NCI-H128 (cell line): ENCODE results near the gene PRL.

Experiments
- DNase-seq: peaks from one replicate; lab custom pipeline; 2025; ENCODE audit not compliant: unreplicated experiment; lab: John Stamatoyannopoulos, UW

The PRL gene

GRCh38 chr6:22296936-22297335 lies at the start of gene PRL:
PRL (minus strand) TSS chr6:22297036; CDS start chr6:22296982, 54 bp downstream.
- no peak for DNase-seq

GRCh38 chr6:22343864-22344263 lies 47.0 kb upstream of the PRL start:
- no peak for DNase-seq

GRCh38 chr6:22334778-22335177 lies 37.9 kb upstream of the PRL start:
- no peak for DNase-seq

- no peak for DNase-seq
Observed at GRCh38 chr6:22333802-22334201, 37.0 kb upstream of the PRL start.

GRCh38 chr6:22332711-22333110 lies 35.9 kb upstream of the PRL start:
- no peak for DNase-seq

GRCh38 chr6:22332216-22332615 lies 35.4 kb upstream of the PRL start:
- no peak for DNase-seq

- no peak for DNase-seq
Observed at GRCh38 chr6:22330941-22331340, 34.1 kb upstream of the PRL start.

GRCh38 chr6:22328474-22328873 lies 31.6 kb upstream of the PRL start:
- DNase-seq, result no peak

- DNase-seq, result no peak
Observed at GRCh38 chr6:22327881-22328280, 31.0 kb upstream of the PRL start.

- DNase-seq, result no peak
Observed at GRCh38 chr6:22326500-22326899, 29.7 kb upstream of the PRL start.

GRCh38 chr6:22325481-22325880 lies 28.6 kb upstream of the PRL start:
- DNase-seq, result no peak

- no peak for DNase-seq
Observed at GRCh38 chr6:22323848-22324247, 27.0 kb upstream of the PRL start.

- no peak for DNase-seq
Observed at GRCh38 chr6:22322103-22323030, 25.5 kb upstream of the PRL start.

GRCh38 chr6:22320750-22321149 lies 23.9 kb upstream of the PRL start:
- no peak for DNase-seq

- no peak for DNase-seq
Observed at GRCh38 chr6:22318404-22318803, 21.6 kb upstream of the PRL start.

GRCh38 chr6:22313796-22314195 lies 17.0 kb upstream of the PRL start:
- DNase-seq, result no peak

GRCh38 chr6:22308939-22309338 lies 12.1 kb upstream of the PRL start:
- DNase-seq, result no peak

- DNase-seq, result no peak
Observed at GRCh38 chr6:22306741-22307466, 10.1 kb upstream of the PRL start.

GRCh38 chr6:22302838-22303237 lies 6.0 kb upstream of the PRL start:
- DNase-seq, result no peak

GRCh38 chr6:22300273-22300998 lies 3.6 kb upstream of the PRL start:
- no peak for DNase-seq

- no peak for DNase-seq
Observed at GRCh38 chr6:22298475-22298890, 1.6 kb upstream of the PRL start.

- no peak for DNase-seq
Observed at GRCh38 chr6:22296067-22296466, 769 bp downstream of the PRL start.
